GM12878 (cell line): ENCODE results near the gene MAML2.

ENCODE experiments used
- CTCF ChIP-seq, 3 experiments: IDR thresholded peaks in 2 of 3; conservative IDR thresholded peaks in 1 of 3; 2 replicates each; pipeline ENCODE4 v1.5.1; 2011; ENCODE audit warnings: low read depth in 3 of 3, low read length in 3 of 3, mild to moderate bottlenecking in 3 of 3, control low read depth in 2 of 3, moderate library complexity in 2 of 3, inconsistent platforms in 1 of 3, mixed read lengths in 1 of 3; ENCODE audit not compliant: control insufficient read depth in 2 of 3, insufficient read depth in 1 of 3; ENCODE audit errors: extremely low read depth in 1 of 3
- GABPA ChIP-seq: IDR thresholded peaks from 2 replicates; pipeline ENCODE4 v1.6.1; 2014; ENCODE audit warnings: antibody characterized with exemption, low read depth, mild to moderate bottlenecking, inconsistent platforms

DNA sequence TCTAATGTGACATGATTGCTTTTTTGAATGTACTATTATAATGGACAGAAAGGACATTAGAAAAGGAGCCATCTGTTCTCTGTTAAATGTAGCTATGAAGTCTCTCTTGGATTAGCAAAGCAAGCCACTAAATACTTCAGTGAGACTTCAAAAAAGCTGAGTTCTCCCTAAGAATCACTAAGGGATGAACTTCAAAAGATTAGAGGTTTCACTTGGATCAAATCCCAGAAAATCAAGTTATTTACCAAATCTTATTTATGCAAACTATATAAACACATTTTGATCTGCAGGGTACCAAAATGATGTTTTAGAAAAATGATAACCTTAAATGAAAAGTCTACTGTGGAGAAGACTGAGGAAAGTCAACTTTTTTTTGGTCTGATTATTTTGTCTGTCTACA, 337.0 kb downstream of the MAML2 start:
- TF ChIP-seq GABPA (no peak), CTCF (IDR thresholded peaks at IDR 0.05 in 2 of 3, conservative IDR thresholded peaks at IDR 0.05 in 1 of 3; ENCODE audit: control insufficient read depth in 2 of 3, extremely low read depth in 1 of 3, insufficient read depth in 1 of 3, low read depth in 3 of 3, low read length in 3 of 3) (no peak)
